Body of pancreas (tissue), 4 donors: ENCODE measurements around the gene PLK5. TPM values are rescaled to one million over a fixed set of nuclear protein-coding genes. Genes with fewer than 3 reads are reported as not detected.

Source experiments
- ATAC-seq: fragments of 150-250 bp; one replicate; pipeline ENCODE4 v1.9.1; 2016
- DNase-seq, 4 donors: peaks; one replicate each; pipeline ENCODE4 v3.0.0-alpha.2; 2019
- H3K27ac ChIP-seq, 4 donors: fragments of 200-600 bp; sonication (generic); 1 replicate in 3 of 4; 2 replicates in 1 of 4; pipeline versions ENCODE4 v1.5.1 to v1.6.1; 2016 to 2019; ENCODE audit warnings: mild to moderate bottlenecking in 1 of 4, mixed read lengths in 1 of 4, moderate library complexity in 1 of 4
- H3K27me3 ChIP-seq, 2 donors: fragments of 200-600 bp; sonication (generic); one replicate each; pipeline ENCODE4 v1.6.0; 2016; ENCODE audit warnings: mild to moderate bottlenecking in 1 of 2
- H3K36me3 ChIP-seq, 2 donors: fragments of 200-600 bp; sonication (generic); replicated peaks in 1 of 2; 2 replicates each; pipeline ENCODE4 v1.5.1; 2016; ENCODE audit warnings: low read depth in 2 of 2; ENCODE audit not compliant: insufficient read depth in 1 of 2
- H3K4me1 ChIP-seq: fragments of 200-600 bp; sonication (generic); one replicate; pipeline ENCODE4 v1.6.0; 2016
- H3K4me3 ChIP-seq, 2 donors: fragments of 200-600 bp; sonication (generic); 1 replicate in 1 of 2; 2 replicates in 1 of 2; pipeline ENCODE4 v1.5.1; 2016 to 2019
- H3K9me3 ChIP-seq, 3 donors: fragments of 200-600 bp; sonication (generic); 1 replicate in 2 of 3; 2 replicates in 1 of 3; pipeline ENCODE4 v1.5.1; 2016
- POLR2A ChIP-seq, 3 donors: fragments of 450-650 bp; IDR thresholded peaks; one replicate each; pipeline ENCODE4 v1.6.1; 2016; ENCODE audit warnings: antibody characterized with exemption in 3 of 3, mild to moderate bottlenecking in 2 of 3
- WGBS, 2 donors: methylation state at CpG; one replicate each; pipeline ENCODE4 v1.1.5; 2017; 5-methylcytosine and 5-hydroxymethylcytosine counted together
- intact Hi-C: fragments of 100-400 bp; cut with DNase I; formaldehyde crosslinking; loops from one replicate; pipeline ENCODE4 v1.15.1; 2023
- small RNA-seq: library from RNA; depleted of rRNA; stranded (forward); fragments of <200 nt; gene quantifications from one replicate; pipeline ENCODE3, GENCODE V24; 2016
- total RNA-seq, 2 donors: library from RNA; depleted of rRNA; stranded (reverse); fragments of >200 nt; gene quantifications; one replicate each; pipeline ENCODE4 v1.1.0, GENCODE V29; 2016
- TF ChIP-seq, protein P1 (sequence below), 7 experiments: fragments of 450-650 bp in 4 of 7; fragments of 200-600 bp in 3 of 7; sonication (generic) in 3 of 7; IDR thresholded peaks; one replicate each; pipeline ENCODE4 v1.5.1; 2016 to 2019; ENCODE audit warnings: antibody characterized with exemption in 7 of 7

The PLK5 gene
- total RNA-seq, 2 donors from 2014 or later = not detected

DNA sequence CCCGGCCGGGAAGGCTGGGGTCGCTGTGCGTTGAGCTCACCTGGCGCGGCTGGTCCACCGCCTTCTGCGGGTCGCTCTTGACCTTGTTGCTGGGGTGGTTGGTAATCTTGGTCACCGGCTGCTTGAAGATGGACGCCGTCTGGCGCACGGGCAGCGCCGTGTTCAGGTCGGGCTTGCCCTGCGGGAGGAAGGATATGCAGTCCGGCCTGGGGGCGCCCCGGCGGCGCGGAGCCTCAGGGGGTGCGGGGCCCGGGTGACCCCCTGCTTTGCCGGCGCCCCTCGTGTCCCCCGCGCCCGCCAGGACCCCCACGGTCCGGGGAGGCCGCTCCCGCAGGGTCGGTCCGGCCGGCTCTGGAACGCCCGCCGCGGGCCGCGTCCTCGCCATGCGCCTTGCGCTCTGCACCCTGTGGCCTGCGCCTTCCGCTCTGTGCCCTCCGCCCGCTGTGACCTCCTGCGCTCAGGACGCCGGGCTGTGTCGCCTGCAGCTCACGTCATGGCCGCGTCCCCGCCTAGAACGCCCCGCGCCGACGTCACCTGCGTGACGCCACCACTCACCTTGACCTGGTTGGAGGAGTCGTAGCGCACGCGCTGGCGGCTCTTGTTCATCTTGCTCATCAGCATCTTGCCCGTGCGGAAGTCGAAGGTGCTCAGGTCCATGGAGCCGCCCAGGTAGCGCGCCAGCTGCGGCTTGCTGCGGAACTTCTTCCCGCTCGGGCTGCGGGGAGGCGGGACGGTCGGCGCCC lies 60.8 kb downstream of the PLK5 start:
- peaks cover 8 to 12% of the 10 kb centered on the region in 2 donors for H3K36me3 ChIP-seq
- no peak overlapping the region for H3K27ac ChIP-seq
- intact Hi-C loops = no loop called here
- no peaks in the 10 kb centered on the region for H3K9me3 ChIP-seq
- ATAC-seq (no peak), DNase-seq (peak in 1 of 4 donors; percentile 11)
- H3K4me1 ChIP-seq = no peaks in the 10 kb centered on the region
- 89 to 91% methylated on average over 43 to 63 of the region's 87 CpGs for WGBS, 2 donors
- H3K27me3 ChIP-seq = no peaks in the 10 kb centered on the region
- no peak overlapping the region for H3K4me3 ChIP-seq
- TF ChIP-seq POLR2A (IDR thresholded peaks at IDR 0.05) = no peak
- TF ChIP-seq, protein P1, sequence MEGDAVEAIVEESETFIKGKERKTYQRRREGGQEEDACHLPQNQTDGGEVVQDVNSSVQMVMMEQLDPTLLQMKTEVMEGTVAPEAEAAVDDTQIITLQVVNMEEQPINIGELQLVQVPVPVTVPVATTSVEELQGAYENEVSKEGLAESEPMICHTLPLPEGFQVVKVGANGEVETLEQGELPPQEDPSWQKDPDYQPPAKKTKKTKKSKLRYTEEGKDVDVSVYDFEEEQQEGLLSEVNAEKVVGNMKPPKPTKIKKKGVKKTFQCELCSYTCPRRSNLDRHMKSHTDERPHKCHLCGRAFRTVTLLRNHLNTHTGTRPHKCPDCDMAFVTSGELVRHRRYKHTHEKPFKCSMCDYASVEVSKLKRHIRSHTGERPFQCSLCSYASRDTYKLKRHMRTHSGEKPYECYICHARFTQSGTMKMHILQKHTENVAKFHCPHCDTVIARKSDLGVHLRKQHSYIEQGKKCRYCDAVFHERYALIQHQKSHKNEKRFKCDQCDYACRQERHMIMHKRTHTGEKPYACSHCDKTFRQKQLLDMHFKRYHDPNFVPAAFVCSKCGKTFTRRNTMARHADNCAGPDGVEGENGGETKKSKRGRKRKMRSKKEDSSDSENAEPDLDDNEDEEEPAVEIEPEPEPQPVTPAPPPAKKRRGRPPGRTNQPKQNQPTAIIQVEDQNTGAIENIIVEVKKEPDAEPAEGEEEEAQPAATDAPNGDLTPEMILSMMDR (IDR thresholded peaks at IDR 0.05) = no peak

GRCh38 chr19:1585243-1585580 lies 61.3 kb downstream of the PLK5 start:
- H3K27ac ChIP-seq = no peak overlapping the region
- H3K27me3 ChIP-seq = no peaks in the 10 kb centered on the region
- TF ChIP-seq, protein P1 (IDR thresholded peaks at IDR 0.05) = no peak
- TF ChIP-seq POLR2A (IDR thresholded peaks at IDR 0.05) = no peak
- H3K9me3 ChIP-seq = no peaks in the 10 kb centered on the region
- 93 to 94% methylated on average over 6 to 8 of the region's 13 CpGs for WGBS, 2 donors
- intact Hi-C loops = no loop called here
- H3K4me3 ChIP-seq = no peak overlapping the region
- peaks cover 5% of the 10 kb centered on the region for H3K4me1 ChIP-seq
- peaks cover 5 to 9% of the 10 kb centered on the region in 2 donors for H3K36me3 ChIP-seq
- peak in 1 of 4 donors; percentile 11 for DNase-seq
- no peak for ATAC-seq

Small RNA genes within 50 kb of the gene (small RNA-seq; reads per million reads assigned to genes)
- not detected for gene AC005943.2
- gene RN7SL477P = not detected

Other genes starting within 250 kb of the PLK5 start
- 10 to 100 TPM; 48.0 to 63.9 TPM for gene FAM174C, start 248.5 kb upstream of the PLK5 start, total RNA-seq
- not detected for gene EFNA2, start 238.2 kb upstream of the PLK5 start, total RNA-seq
- gene NDUFS7, start 140.2 kb upstream of the PLK5 start, total RNA-seq = 10 to 100 TPM; 59.9 to 87.7 TPM
- gene GAMT, start 122.5 kb upstream of the PLK5 start, total RNA-seq = 100 to 1,000 TPM in 1 of 2 donors, 10 to 100 TPM in 1; 70.2 to 129 TPM
- gene DAZAP1, start 116.5 kb upstream of the PLK5 start, total RNA-seq = 10 to 100 TPM; 25.4 to 63.3 TPM
- gene RPS15, start 85.7 kb upstream of the PLK5 start, total RNA-seq = 1,000 to 10,000 TPM; 2,008 to 2,166 TPM
- under 1 TPM in 1 of 2 donors, not detected in 1; 0.26 TPM for gene APC2, start 74.0 kb upstream of the PLK5 start, total RNA-seq
- 10 to 100 TPM; 26.7 to 31.4 TPM for gene C19orf25, start 44.9 kb upstream of the PLK5 start, total RNA-seq
- 10 to 100 TPM in 1 of 2 donors, 1 to 10 TPM in 1; 5.2 to 10.9 TPM for gene PCSK4, start 33.7 kb upstream of the PLK5 start, total RNA-seq
- gene REEP6, start 32.9 kb upstream of the PLK5 start, total RNA-seq = 10 to 100 TPM in 1 of 2 donors, 1 to 10 TPM in 1; 6.9 to 16.6 TPM
- gene ADAMTSL5, start 11.1 kb upstream of the PLK5 start, total RNA-seq = 1 to 10 TPM in 1 of 2 donors, not detected in 1; 1.3 TPM
- gene MEX3D, start 44.2 kb downstream of the PLK5 start, total RNA-seq = 10 to 100 TPM; 18.8 to 21.8 TPM
- gene MBD3, start 68.8 kb downstream of the PLK5 start, total RNA-seq = 10 to 100 TPM; 37.4 to 91.6 TPM
- 10 to 100 TPM; 12.2 to 52.4 TPM for gene UQCR11, start 81.4 kb downstream of the PLK5 start, total RNA-seq
- 10 to 100 TPM; 23.7 to 25.4 TPM for gene TCF3, start 128.5 kb downstream of the PLK5 start, total RNA-seq
- gene ONECUT3, start 229.4 kb downstream of the PLK5 start, total RNA-seq = under 1 TPM in 1 of 2 donors, not detected in 1; 0.26 TPM